Measurements from ENCODE around the gene TXNRD2.

TXNRD2 gene

GRCh38 chr22:19825904-19826618, 115.6 kb downstream of the TXNRD2 start:
- no peak for DNase-seq (ENCODE audit: low read depth in 2 of 2)

Measured in stimulated activated CD4-positive, alpha-beta T cell treated with anti-CD3 and anti-CD28 coated beads, Interleukin-12 subunit alpha, Interleukin-12 subunit beta, amount 100 ng/mL, for 24 hours (primary cell).